ENCODE results near the gene BPIFB2.
"Not testable (repeated sequence)": the region's sequence is repeated elsewhere in the genome, so short reads cannot be mapped to it uniquely, and the experiment has no call there.

BPIFB2 gene

GRCh38 chr20:33007376-33008335 lies at the start of gene BPIFB2:
Gene BPIFB2 (plus strand): TSS chr20:33007704. CDS start chr20:33008575, 871 bp downstream.
- H3K4me3 ChIP-seq (ENCODE audit: low read depth, low read length), result no peak within 1 kb of the TSS
- in situ Hi-C loops (cut with HindIII; ENCODE audit: low sequenced_read_pairs), result no loop called here
- no peak for DNase-seq (ENCODE audit: low read depth)
- TF ChIP-seq, protein P1, sequence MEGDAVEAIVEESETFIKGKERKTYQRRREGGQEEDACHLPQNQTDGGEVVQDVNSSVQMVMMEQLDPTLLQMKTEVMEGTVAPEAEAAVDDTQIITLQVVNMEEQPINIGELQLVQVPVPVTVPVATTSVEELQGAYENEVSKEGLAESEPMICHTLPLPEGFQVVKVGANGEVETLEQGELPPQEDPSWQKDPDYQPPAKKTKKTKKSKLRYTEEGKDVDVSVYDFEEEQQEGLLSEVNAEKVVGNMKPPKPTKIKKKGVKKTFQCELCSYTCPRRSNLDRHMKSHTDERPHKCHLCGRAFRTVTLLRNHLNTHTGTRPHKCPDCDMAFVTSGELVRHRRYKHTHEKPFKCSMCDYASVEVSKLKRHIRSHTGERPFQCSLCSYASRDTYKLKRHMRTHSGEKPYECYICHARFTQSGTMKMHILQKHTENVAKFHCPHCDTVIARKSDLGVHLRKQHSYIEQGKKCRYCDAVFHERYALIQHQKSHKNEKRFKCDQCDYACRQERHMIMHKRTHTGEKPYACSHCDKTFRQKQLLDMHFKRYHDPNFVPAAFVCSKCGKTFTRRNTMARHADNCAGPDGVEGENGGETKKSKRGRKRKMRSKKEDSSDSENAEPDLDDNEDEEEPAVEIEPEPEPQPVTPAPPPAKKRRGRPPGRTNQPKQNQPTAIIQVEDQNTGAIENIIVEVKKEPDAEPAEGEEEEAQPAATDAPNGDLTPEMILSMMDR (IDR thresholded peaks at IDR 0.05; ENCODE audit: low read depth, low read length, missing control alignments), result no peak

GRCh38 chr20:32958574-32958973 lies 48.9 kb upstream of the BPIFB2 start:
- DNase-seq (ENCODE audit: low read depth), result no peak
- TF ChIP-seq, protein P1 (IDR thresholded peaks at IDR 0.05; ENCODE audit: low read depth, low read length, missing control alignments), result no peak
- in situ Hi-C loops (cut with HindIII; ENCODE audit: low sequenced_read_pairs), result no loop called here
- H3K4me3 ChIP-seq (ENCODE audit: low read depth, low read length), result no peak overlapping the region

GRCh38 chr20:32959351-32960221 lies 47.9 kb upstream of the BPIFB2 start:
- no peak overlapping the region for H3K4me3 ChIP-seq (ENCODE audit: low read depth, low read length)
- no peak for DNase-seq (ENCODE audit: low read depth)
- in situ Hi-C loops (cut with HindIII; ENCODE audit: low sequenced_read_pairs), result no loop called here

GRCh38 chr20:32960222-32960518 lies 47.3 kb upstream of the BPIFB2 start:
- no peak for DNase-seq (ENCODE audit: low read depth)
- H3K4me3 ChIP-seq (ENCODE audit: low read depth, low read length), result no peak overlapping the region
- TF ChIP-seq, protein P1 (IDR thresholded peaks at IDR 0.05; ENCODE audit: low read depth, low read length, missing control alignments), result no peak
- in situ Hi-C loops (cut with HindIII; ENCODE audit: low sequenced_read_pairs), result no loop called here

More at GRCh38 chr20:32959351-32960221, 47.9 kb upstream of the BPIFB2 start:
- TF ChIP-seq, protein P1 (IDR thresholded peaks at IDR 0.05; ENCODE audit: low read depth, low read length, missing control alignments), result no peak

DNA sequence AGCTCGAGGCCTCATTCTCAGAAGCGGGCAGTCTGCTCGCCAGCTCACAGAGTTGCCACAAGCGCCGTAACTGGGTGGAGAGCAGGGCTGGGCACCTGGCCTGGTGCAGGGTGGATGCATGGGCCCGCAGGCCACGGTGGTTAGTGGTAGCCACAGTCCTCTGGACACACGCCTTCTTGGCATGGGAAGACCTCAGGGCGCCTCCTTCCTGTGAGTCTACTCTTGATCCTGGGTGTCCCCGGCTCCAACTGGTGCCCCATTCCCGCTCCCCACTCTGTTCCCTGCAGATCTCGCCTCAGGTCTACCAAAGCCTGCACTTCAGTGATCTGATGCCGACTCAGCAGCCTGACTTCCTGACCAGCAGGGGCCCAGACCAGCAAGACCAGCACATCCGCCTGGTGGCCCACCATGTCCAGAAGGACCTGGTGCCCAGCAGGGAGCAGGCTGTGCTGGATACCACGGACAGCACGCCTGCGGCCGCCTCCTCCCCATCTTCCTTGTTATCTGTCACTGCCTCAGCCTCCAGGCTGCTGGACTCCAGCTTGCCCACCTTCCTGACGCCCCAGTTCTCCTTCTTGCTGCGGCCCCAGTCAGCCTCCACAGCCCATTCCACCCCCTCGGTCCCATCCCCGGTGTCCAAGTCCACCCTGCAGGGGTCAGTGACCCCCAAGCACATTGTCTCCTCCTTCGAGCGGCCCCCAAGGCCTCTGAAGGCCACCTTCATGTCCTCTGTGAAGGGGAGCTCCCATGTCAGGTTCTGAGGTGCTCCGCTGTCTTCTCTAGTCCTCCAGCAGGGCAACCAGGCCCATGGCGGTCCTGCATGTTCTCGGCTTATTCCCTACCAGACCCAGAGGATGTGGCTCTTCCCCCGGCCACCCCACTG lies 46.4 kb upstream of the BPIFB2 start:
- in situ Hi-C loops (cut with HindIII; ENCODE audit: low sequenced_read_pairs), result no loop called here
- no peak for DNase-seq (ENCODE audit: low read depth)
- TF ChIP-seq, protein P1 (IDR thresholded peaks at IDR 0.05; ENCODE audit: low read depth, low read length, missing control alignments), result no peak
- no peak overlapping the region for H3K4me3 ChIP-seq (ENCODE audit: low read depth, low read length)

GRCh38 chr20:32962053-32962452 lies 45.5 kb upstream of the BPIFB2 start:
- in situ Hi-C loops (cut with HindIII; ENCODE audit: low sequenced_read_pairs), result no loop called here
- no peak for DNase-seq (ENCODE audit: low read depth)
- TF ChIP-seq, protein P1 (IDR thresholded peaks at IDR 0.05; ENCODE audit: low read depth, low read length, missing control alignments), result no peak
- no peak overlapping the region for H3K4me3 ChIP-seq (ENCODE audit: low read depth, low read length)

- in situ Hi-C loops (cut with HindIII; ENCODE audit: low sequenced_read_pairs); H3K4me3 ChIP-seq (ENCODE audit: low read depth, low read length); DNase-seq (ENCODE audit: low read depth): not testable (repeated sequence)
These were observed 44.9 kb upstream of the BPIFB2 start for GRCh38 chr20:32962646-32963045.
